Ovary (tissue), 3 donors: Measurements from ENCODE around the gene KYAT1.

Experiments used
- CTCF ChIP-seq, 3 donors: fragments of 450-650 bp in 2 of 3; fragments of 200-600 bp in 1 of 3; IDR thresholded peaks; one replicate each; pipeline versions ENCODE4 v1.5.1 to v1.8.0; 2016 to 2022; ENCODE audit warnings: antibody characterized with exemption in 3 of 3, mild to moderate bottlenecking in 1 of 3
- POLR2A ChIP-seq: fragments of 450-650 bp; IDR thresholded peaks from one replicate; pipeline ENCODE4 v1.6.1; 2017; ENCODE audit warnings: antibody characterized with exemption, mild to moderate bottlenecking, moderate library complexity
- donor health status: DM: no; HTN: no; CAD: no.

GRCh38 chr9:128887914-128888350 lies 6.2 kb upstream of the KYAT1 start:
- TF ChIP-seq CTCF (IDR thresholded peaks at IDR 0.05) (no peak), POLR2A (no peak)
